HTERT RPE-1 (cell line): ENCODE results near the gene CMSS1.

Experiments used
- in situ Hi-C: fragments of 300-500 bp; cut with MboI; formaldehyde crosslinking; loops from 4 replicates; pipeline ENCODE4 v1.14.3; 2020; ENCODE audit warnings: low sequenced_read_pairs

The CMSS1 gene

DNA sequence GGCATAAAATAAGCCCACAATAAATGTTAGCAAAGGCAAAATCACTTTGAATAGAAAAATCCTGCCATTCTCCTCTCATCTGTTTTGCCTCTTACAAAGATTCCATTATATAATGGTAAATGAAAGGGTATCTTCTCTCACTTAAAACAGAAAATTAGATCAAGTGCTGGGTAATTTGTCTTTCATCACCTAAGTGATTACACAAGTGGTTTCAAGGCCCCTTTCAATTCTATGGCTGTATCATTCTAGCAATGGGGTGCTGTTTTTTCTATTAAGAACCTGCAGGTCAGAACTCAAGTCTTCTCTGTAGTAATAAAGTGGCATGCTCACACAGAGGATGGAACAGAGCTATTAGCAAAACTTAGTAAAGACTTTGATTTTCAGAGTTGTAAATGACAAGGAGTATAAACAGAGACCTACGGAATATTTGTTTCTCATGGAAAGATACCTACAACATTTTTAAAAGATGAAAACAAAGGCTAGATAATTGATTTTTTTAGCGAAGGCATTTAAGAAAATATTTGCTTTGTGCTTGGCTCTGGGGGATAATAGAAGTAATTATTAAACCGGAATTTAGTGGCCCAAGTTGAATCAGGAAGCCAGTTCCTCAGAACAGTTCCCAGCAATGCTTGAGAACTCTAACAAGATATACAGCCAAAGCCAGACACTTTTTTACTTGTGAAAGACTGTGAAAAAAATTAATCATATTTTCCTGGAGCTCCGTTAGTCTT is 137.4 kb downstream of the CMSS1 start:
- in situ Hi-C loops: no loop called here

DNA sequence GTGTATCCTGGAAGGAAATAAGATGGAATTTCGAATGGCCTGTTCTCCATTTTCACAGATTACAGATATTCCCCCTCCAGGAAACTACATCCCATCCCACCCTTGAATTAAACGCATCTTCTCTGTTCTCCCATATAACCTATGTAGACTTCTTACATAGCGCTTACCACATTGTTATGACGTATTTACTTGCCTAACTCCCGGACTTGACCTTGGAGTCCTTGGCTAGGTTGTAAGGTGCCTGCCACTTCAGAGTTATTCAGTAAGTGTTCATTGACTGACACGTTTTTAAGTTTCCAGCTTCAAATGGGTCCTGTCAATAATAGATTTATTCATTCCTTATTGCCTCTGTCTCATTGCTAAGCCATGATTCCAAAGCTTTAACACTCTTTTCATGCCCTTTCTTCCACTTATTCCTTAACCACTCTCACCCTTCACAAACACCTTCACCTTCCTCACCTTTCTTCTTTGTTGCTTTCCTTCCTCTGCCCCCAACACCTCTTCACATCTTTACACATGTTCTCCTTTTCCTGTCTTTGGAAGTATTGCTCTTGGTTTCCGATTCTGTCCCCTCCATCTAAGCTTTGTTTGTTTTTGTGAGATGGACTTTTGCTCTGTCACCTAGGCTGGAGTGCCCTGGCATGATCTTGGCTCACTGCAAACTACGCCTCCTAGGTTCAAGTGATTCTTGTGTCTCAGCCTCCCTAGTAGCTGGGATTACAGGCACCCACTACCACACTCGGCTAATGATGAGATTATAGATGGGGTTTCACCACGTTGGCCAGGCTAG is 138.3 kb downstream of the CMSS1 start:
- in situ Hi-C loops: no loop called here

DNA sequence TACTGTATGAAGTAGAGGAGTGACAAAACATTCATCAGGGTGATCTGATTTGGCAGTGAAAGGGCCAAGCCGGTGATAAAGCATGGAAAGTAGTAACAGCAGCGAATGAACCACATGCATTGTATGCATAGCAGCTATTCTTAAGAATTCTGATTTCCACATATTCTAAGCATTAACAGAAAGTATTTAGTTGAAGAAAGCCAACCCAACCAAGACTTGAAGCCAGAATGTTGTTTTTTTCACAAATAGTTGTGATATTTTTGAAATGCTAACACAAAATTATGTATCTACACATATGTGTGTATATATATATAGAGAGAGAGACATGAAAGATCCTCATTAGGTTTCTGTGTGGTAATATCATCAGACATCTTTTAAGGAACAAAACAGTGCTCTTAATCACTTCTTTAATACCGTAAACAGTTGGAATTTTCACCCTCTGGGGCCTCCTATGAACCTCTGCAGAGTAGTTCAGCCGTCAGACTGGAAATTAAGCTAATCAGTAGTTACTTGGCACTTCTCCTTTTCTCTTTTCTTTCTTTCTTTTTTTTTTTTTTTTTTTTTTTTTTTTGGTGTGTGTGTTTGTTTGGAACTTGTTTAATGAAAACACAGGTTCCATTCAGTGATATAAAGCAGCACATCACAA is 139.6 kb downstream of the CMSS1 start:
- in situ Hi-C loops: no loop called here

DNA sequence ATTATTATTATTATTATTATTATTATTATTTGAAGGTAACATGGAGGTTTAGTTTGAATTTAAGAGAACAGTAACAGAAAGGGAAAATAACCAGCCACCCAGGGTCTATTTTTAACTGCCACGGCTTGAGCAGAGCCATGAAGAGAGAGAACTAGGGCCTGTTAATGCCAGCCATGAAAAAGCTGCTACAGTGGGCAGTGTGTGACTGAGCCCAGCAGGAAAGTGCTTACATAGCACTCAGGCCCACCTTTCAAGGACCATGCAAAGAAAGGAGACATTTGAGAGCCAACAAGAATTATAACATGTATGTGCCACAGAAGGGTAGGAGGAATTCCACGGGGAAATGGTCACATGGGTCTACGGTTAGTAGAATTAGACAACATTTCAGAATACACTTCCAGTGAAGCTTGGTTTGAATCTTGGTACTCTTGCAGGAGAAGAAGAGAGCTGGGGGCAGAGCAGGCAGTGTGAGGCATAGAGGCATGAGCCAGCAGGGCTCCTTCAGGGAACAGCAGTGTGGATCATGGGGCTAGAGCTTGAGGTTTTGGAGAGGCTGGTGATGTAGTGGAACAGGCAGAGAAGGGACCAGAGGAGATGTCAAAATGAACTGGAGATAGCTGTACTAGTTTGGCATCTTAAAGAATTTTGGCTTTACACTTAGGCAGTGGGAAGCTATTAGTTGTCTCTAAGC is 140.7 kb downstream of the CMSS1 start:
- in situ Hi-C loops: no loop called here

DNA sequence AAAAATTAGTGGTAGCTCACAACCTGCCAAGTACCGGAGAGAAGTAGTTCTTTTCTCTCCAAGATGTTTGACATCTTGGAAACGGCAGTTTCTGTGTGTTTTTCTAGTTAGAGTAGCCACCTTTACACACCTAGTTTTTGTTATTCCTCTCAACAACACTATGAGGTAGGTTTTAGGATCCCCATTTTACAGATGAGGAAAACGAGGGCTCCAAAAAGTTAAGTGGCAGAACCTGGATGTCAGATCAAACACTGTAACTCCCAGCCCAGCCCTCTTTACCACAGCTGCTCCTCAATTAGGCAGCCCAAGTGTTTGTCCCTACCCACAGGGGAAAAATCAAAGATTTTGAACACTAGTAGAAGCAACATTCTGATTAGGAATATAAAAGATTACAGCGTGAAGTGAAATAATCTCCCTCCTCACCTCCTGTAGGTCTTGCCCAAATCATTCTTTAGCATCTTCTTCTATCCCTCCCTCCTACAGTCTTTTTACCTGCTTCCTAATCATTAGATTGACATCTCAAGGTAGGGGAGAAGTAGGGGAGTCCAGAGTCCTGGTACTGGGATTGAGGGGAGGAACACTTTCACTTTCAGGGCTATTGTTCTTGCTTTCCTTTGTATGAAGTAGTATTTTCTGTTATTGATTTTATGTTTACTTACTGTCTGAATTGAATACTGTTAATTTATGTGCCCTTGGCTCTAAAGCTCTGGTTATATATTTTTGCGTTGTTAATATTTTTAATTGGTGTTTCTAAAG is 142.6 kb downstream of the CMSS1 start:
- in situ Hi-C loops: no loop called here

DNA sequence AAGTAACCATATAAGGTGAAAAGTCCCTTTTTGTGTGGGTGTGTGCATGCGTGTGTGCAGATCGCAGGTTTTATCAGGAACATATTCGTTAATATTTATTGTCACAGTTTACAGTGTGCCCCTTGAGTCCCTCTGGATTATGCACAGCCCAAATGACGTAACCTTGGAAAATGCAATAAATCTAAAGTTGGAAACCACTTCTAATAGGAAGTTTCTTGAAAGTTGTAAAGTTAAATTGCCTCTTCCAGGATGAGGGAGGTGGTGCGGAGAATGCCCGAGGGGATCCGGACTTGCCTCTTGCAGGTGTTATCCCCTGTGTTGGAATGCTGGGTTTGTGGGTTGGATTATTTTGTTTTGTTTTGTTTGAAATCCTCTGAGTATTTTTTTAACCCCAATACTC is 143.3 kb downstream of the CMSS1 start:
- in situ Hi-C loops: no loop called here

DNA sequence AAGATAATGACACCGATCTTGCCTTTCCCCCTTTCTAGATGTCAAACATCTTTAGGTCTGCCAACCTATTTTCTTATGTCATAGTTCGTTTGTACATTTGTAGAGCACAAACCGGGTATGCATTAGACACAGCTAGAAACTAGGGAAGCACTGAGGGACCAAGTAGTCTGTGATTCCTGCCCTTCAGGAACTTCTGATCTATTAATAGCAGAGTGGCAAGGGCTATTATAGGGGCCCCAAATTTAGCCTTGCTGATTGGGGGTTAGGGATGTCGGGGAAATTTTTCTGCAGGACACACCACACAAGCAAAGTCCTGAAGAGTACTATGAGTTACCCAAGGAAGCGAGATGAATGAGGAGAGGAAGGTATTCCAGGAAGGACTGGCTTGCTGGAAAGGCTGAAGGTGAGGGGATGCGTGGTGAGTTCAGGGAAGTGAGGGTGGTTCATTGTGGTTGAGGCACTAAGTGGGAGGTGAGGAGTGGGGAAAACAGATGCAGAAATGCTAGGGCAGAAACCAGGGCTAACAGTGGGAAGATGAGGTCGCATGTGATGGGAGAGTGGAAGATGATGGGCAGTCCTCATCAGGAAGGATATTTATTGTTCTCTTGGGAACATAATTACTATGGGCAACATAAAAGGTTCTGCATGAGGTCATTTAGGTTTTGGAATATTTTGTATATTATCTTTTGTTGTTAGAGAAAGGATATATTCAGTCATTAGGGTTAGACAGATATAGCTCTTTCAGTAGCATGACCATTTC is 144.3 kb downstream of the CMSS1 start:
- in situ Hi-C loops: no loop called here

DNA sequence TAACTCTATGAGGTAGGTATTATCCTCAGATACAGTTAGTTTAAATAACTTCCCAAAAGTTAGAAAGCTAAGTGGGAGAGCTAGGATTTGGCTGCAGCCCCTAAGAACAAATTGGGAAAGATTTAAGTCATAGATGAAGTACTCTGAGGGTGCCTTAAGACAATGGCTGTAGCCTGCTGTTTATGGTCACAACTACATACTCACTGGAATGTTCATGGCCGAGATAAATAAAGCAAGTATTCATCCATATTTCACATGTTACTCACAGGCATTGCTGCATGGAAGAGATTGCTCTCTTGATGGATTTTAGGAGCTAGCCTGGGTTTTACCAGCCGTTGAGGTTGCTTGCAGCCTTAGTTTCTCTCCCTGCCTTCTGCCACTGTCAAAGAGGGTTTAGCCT is 145.0 kb downstream of the CMSS1 start:
- in situ Hi-C loops: no loop called here

DNA sequence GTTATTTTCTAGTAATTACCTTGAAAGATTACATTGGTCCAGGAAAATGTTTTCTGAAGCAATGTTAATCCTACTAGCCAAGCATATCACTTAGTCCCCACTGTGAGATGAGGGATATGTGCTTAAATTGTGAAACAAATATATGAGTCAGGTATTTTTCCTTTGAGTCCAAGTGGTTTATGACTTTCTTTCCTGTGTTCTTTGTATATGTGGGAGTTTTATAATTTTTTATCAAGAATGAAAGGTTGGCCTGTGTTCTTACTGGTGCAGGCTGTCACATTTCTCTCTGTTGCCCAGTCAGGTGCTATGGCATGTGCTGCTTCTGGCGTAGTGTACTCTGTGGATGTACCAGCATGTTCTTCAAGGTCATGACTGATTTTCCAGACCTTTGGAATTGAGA is 147.4 kb downstream of the CMSS1 start:
- in situ Hi-C loops: no loop called here

DNA sequence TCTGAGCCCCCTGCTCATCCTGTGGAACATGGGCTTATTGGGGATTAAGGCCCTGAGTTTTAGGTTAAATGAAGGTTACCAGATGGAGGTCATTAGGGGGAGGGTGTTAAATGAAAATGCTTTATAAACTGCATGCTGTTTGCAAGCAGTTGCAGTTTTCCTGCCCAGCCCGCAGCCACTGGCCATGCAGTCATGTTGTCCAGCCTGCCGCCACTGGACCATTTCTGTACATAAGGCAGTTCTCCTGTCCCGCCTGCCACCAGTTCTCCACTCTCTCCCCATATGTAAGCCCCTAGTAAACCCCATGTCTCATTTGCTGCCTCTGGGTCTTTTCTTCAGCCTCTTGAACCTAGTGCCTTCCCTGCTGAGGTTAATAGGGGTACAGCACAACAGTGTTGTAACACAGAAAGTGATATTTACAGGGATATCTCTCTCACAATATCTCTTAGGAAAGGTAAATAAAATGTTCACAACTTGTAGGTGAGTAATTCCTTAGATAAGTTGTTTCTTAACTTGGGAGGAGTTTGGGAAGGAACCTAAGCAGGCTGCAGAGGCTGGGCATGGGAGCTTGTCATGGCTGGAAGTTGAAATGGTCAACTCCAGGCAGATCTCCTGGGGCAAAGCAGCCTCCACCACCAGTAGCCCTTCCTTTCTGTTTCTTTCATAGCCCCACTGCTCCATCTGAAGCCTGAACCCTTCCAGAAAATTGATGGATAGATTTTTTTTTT is 148.2 kb downstream of the CMSS1 start:
- in situ Hi-C loops: no loop called here

DNA sequence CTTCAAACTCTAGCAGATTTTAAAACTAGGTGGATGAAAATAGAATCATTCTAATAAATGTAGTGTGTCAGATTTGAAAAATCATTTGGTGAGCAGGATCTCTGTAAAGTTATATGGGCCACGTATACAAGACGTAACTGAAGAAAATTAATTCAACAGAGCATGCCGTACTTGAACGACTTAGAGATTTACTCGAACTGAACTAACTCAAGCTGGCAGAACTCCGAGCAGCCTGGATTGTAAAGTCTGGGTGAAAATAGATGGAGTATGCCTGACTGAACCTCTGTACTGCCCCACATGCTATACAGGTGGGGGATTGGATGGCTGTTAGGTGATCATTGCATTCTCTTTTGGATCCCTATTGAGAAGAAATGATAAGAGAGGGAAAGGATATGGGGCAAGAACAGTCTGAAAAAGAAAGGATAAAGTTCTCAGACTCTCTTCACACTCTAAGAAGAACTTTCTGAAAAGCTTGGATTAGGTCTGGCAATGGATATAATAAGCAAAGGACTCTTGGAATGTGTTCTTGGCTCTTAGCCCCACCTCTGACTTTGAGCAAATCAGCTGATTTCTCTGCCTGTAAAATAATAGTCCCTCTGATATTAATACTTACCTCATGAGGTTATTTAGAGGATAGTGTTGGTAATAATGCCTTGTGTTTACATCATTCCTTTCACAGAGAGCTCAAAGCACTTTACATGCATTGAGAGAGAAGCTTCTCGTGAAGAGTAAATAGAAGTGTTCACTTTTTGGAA is 149.2 kb downstream of the CMSS1 start:
- in situ Hi-C loops: no loop called here

DNA sequence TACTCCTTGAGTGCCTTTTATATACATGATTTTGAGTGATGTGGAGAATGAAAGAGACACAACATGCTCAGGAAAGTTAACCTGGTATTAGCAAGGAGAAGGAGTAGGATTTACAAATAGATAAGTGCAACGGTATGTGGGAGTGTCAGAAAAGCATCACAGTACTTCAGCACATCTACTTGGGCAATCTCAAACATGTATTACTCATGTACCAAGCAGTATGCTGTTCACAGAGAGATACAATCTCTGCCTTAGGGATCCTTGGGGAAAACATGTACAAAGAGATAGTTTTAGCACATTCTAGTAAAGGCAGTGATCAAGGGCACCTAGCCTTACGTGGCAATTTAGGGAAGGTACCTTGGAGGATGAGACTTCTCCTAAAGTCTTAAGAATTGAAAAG is 150.1 kb downstream of the CMSS1 start:
- in situ Hi-C loops: no loop called here

DNA sequence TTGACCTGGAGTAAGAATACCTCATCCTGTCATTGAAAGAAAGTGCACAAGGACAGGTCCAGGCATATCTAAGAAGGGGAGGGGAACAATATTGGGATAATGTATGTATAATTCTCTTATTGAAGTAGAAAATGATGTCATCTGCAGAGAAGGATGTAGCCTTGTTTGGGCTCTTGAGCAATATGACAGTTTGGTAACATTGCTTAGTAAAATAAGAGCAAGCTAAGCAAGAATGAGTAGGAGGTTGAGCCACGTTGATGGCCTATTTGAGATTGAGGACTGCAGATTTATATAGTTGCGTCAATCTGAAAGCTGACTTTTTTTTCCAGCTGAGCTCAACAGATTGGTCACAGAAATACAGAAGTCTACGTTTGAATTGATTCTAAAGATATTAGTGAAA is 151.5 kb downstream of the CMSS1 start:
- in situ Hi-C loops: no loop called here

DNA sequence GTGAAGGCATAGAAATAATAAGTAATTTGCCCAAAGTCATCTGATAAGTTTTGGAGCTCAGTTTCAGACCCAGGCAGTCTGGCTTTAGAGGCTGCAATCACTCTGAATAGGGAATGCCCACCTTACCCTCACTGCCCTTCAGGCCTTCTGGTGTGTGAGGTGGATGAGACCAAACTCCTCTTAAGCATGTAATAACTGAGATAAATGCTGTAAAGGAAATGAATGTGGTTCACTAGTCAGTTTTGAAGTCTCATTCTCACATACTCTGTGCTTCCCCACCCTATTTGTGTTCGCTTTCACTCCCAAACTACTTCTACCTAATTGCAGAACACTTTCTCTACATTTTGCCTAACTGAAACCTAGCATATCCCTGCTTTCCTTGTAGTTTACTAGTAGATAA is 152.5 kb downstream of the CMSS1 start:
- in situ Hi-C loops: no loop called here

DNA sequence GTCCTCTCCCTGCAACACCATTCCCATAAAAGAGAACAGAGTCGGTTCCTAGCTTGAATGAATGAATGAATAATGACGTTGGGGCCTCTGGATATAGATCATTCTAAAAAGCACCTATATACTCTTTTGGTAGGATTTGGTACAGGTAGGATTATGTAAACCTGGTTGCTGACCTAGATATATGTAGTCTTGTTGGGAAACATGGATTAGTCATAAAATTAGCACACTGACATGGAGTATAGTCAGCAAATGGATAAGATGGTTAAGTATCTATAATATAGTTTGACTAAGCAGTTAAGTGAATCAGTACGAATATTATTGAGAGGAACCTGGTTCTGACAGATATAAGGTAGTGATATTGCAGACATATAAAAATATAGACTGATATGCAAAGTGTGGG is 154.1 kb downstream of the CMSS1 start:
- in situ Hi-C loops: no loop called here

DNA sequence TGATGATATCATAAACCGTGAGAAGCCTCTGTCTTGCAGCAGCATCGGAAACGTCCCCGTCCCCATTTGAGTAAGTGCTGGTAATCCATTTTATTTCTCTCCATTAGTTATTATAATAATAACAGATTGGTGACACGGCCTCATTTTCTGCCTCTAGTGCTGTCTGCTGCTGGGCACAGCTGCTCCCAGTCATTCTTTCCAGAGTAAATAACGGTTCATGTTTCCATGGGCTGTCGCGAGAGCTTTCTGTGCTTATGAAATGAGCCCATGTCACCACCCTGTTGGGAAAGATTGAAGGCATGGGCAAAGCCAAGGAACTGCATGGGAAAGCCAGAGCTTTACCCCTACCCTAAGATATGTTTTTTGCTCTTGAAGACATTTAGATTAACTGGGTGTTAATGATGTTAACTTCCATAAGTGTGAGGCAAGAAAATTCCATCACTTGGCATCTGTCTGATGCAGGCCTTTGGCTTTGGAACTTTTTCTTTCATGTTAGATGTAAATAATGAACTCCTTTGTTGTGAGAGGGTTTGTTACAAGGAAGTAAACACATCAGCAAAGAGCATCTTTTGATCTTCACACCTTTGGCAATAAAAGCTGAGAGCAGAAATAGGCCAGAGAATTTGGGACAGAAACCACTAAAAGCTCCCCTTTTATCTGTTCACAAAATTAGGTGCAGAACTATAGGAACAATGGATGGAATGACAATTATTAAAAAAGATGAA is 154.9 kb downstream of the CMSS1 start:
- in situ Hi-C loops: no loop called here

DNA sequence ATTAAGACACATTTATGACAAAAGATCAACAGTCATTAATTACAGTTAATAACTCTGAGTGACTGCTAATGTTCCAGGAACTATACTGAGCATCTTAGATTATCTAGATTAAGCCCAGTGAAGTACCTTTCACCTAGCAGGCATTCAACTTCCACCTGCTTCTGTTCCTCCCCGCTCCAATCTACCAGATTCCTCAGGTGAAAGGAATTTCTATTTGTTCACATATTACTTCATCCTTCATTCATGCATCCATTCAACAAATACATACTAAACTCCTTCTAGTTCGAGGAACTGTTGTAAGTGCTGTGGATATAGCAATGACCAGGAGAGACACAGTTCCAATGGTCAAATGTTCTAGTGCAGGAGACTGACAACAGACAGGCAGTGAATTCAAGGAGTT is 157.3 kb downstream of the CMSS1 start:
- in situ Hi-C loops: no loop called here

DNA sequence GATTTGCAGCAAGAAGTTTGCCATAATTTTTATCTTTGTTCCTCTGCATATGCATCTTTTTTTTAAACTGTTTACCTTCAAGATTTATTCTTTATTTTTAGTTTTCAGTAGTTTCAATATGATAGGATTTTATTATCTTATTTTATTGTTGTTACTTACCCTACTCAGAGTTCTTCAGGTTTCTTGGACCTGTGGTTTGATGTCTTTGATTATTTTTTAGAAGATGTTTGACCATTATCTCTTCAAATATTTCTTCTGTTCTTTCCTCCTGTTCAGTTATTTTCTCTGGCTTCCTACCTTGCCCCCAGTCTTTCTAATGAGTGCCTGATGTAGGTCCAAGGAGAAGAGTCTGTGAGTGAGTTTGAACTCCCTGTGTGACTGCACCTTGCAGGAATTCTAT is 158.9 kb downstream of the CMSS1 start:
- in situ Hi-C loops: no loop called here
